ENCODE data around the gene KLK5. TPM values are rescaled to one million over a fixed set of nuclear protein-coding genes. Genes with fewer than 3 reads are reported as not detected.
"Not testable (repeated sequence)": the region's sequence is repeated elsewhere in the genome, so short reads cannot be mapped to it uniquely, and the experiment has no call there.

KLK5 gene
- total RNA-seq, 1 experiment from 2014 or later, result 454 TPM

GRCh38 chr19:50911206-50912101 lies 41.4 kb downstream of the KLK5 start, which contains the start of gene KLK4:
TSS of gene KLK4 (minus strand) at chr19:50911395. CDS start at chr19:50910738, 657 bp downstream.
- H3K36me3 ChIP-seq, result no peaks in the 10 kb centered on the region
- H3K4me3 ChIP-seq, result no peak within 1 kb of the TSS
- H3K9me3 ChIP-seq, result no peaks in the 10 kb centered on the region
- H3K27me3 ChIP-seq, result peaks cover 78% of the 10 kb centered on the region
- DNase-seq, result no peak

- no peaks in the 10 kb centered on the region for H3K36me3 ChIP-seq
- H3K9me3 ChIP-seq, result no peaks in the 10 kb centered on the region
- no peak overlapping the region for H3K4me3 ChIP-seq
- DNase-seq, result no peak
- peaks cover 75% of the 10 kb centered on the region for H3K27me3 ChIP-seq
Measured at GRCh38 chr19:50910722-50911121, 42.1 kb downstream of the KLK5 start.

DNA sequence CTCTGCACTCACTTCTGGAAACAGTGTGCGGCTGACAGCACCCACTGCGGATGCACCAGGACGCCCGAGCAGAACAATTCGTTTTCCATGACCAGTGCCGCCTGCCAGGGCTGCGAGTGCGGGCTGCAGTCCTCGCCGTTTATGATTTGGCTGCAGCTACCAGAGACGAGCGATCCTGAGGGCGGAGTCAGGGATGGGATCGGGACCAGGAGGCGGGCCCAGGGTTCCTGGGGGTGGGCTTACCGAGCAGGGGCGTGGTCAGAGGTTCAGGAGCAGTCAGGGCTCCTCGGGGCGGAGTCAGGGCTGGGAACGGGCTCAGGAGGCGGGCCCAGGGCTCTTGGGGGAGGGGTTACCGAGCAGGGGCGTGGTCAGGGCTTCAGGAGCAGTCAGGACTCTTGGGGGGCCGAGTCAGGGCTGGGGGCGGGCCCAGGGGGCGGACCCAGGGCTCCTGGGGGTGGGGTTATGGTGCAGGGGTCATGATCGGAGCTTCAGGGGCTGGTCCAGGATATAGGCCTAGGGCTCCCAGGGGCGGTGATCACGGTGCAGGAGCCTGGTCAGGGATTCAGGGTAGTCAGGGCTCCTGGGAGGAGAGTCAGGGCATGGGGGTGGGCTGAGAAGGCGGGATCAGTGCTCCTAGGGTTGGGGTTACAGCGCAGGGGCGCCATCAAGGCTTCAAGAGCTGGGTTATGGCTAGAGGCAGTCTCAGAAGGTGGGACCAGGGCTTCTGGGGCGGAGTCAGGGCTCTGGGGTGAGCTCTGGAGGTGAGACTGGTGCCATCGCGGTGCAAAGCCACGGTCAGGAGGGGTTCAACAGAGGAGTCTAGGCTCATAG lies 43.4 kb downstream of the KLK5 start:
- DNase-seq, result peak; percentile 73
- no peak overlapping the region for H3K4me3 ChIP-seq
- no peaks in the 10 kb centered on the region for H3K9me3 ChIP-seq
- H3K36me3 ChIP-seq, result no peaks in the 10 kb centered on the region
- H3K27me3 ChIP-seq, result peaks cover 68% of the 10 kb centered on the region

DNA sequence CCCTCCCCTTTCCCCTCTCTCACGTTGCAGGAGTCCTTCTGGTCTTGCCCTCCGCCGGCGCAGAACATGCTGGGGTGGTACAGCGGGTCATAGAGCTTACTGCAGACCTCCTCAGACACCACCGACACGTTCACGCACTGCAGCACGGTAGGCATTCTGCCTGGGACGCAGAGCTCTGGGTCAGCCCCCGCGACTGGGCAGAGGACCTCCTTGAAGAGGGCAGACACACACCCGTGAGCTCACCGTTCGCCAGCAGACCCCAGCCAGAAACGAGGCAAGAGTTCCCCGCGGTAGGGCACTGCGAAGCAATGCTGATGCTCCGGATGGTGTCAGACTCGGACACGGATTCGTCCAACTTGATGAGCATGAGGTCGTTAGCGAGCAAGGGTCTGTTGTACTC lies 44.5 kb downstream of the KLK5 start:
- no peak for DNase-seq
- no peak overlapping the region for H3K4me3 ChIP-seq
- H3K9me3 ChIP-seq, result no peaks in the 10 kb centered on the region
- H3K36me3 ChIP-seq, result no peaks in the 10 kb centered on the region
- peaks cover 67% of the 10 kb centered on the region for H3K27me3 ChIP-seq

DNA sequence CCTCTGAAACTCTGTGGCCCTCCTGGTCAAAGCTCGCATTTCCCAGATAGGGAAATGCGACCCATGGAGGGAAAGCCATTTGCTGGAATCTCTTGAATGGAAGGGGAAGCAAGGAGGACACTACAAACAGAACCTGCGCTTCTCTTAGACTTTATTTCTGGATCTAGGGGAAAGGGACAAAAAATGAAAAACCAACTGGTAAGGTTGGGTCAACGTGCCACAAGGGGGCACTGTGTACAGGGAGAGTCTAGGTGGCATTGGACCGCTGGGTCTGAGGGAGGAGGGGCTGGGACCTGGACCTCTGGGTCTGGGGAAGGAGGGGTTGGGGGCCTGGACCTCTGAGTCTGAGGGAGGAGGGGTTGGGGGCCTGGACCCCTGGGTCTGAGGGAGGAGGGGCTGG lies 46.6 kb downstream of the KLK5 start:
- no peak for DNase-seq
- H3K4me3 ChIP-seq, result no peak overlapping the region
- peaks cover 56% of the 10 kb centered on the region for H3K27me3 ChIP-seq
- no peaks in the 10 kb centered on the region for H3K9me3 ChIP-seq
- no peaks in the 10 kb centered on the region for H3K36me3 ChIP-seq

DNA sequence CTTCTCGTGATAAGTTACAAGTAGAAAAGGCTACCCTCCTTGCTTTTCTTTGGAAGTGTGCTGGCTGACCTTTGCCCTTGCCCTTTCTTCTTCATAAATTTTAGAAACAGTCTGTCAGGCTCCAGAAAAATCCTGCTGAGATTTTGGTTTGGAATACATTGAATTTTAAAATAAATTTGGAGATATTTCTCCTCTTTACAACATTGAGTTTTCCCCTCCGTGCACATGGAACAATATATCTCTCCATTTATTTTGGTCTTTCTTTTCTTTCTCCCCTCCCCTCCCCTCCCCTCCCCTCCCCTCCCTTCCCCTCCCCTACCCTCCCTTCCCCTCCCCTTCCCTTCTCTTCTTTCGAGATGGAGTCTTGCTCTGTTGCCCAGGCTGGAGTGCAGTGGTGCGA lies 50.2 kb downstream of the KLK5 start:
- no peak overlapping the region for H3K4me3 ChIP-seq
- no peaks in the 10 kb centered on the region for H3K9me3 ChIP-seq
- peaks cover 25% of the 10 kb centered on the region for H3K27me3 ChIP-seq
- DNase-seq, result no peak
- H3K36me3 ChIP-seq, result no peaks in the 10 kb centered on the region

- Histone ChIP-seq H3K9me3 (no peaks in the 10 kb centered on the region), H3K27me3 (peaks cover 15% of the 10 kb centered on the region), H3K36me3 (no peaks in the 10 kb centered on the region), H3K4me3 (no peak overlapping the region)
- no peak for DNase-seq
Measured at GRCh38 chr19:50899569-50899968, 53.3 kb downstream of the KLK5 start.

DNA sequence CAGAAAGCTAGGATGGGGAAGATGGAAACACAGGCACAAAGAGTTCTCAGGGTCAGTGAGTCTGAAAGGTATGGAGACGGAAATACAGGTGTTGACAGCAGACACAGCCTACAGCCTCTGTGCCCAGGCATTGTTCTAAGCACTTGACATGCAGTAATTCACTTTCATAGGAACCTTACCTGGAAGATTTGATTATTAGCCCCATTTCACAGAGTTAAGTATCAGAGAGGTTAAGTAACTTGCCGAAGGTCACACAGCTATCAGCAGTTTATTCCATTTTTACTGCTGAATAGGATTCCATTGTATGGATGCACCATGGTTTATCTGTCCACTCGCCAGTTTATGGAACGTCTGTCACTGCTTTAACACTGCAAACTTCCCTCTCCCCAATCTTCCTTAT lies 54.8 kb downstream of the KLK5 start:
- Histone ChIP-seq H3K36me3 (no peaks in the 10 kb centered on the region), H3K4me3 (no peak overlapping the region), H3K9me3 (no peaks in the 10 kb centered on the region), H3K27me3 (peaks cover 15% of the 10 kb centered on the region)
- DNase-seq, result no peak

- no peak for DNase-seq
- H3K9me3 ChIP-seq, result no peaks in the 10 kb centered on the region
Measured at GRCh38 chr19:50897612-50898011, 55.2 kb downstream of the KLK5 start.

GRCh38 chr19:50897191-50897607 lies 55.6 kb downstream of the KLK5 start:
- H3K36me3 ChIP-seq, result no peaks in the 10 kb centered on the region
- peaks cover 13% of the 10 kb centered on the region for H3K27me3 ChIP-seq
- H3K9me3 ChIP-seq, result no peaks in the 10 kb centered on the region
- no peak for DNase-seq
- H3K4me3 ChIP-seq, result no peak overlapping the region

More at GRCh38 chr19:50897612-50898011, 55.2 kb downstream of the KLK5 start:
- peaks cover 15% of the 10 kb centered on the region for H3K27me3 ChIP-seq
- H3K4me3 ChIP-seq, result no peak overlapping the region
- no peaks in the 10 kb centered on the region for H3K36me3 ChIP-seq

- Histone ChIP-seq H3K36me3 (no peaks in the 10 kb centered on the region), H3K27me3 (peaks cover 10% of the 10 kb centered on the region), H3K4me3 (no peak overlapping the region), H3K9me3 (no peaks in the 10 kb centered on the region)
- DNase-seq, result peak; percentile 23
Measured at GRCh38 chr19:50896591-50897190, 56.1 kb downstream of the KLK5 start.

GRCh38 chr19:50896089-50896590 lies 56.7 kb downstream of the KLK5 start:
- H3K4me3 ChIP-seq, DNase-seq, H3K9me3 ChIP-seq, H3K27me3 ChIP-seq, H3K36me3 ChIP-seq: not testable (repeated sequence)

DNA sequence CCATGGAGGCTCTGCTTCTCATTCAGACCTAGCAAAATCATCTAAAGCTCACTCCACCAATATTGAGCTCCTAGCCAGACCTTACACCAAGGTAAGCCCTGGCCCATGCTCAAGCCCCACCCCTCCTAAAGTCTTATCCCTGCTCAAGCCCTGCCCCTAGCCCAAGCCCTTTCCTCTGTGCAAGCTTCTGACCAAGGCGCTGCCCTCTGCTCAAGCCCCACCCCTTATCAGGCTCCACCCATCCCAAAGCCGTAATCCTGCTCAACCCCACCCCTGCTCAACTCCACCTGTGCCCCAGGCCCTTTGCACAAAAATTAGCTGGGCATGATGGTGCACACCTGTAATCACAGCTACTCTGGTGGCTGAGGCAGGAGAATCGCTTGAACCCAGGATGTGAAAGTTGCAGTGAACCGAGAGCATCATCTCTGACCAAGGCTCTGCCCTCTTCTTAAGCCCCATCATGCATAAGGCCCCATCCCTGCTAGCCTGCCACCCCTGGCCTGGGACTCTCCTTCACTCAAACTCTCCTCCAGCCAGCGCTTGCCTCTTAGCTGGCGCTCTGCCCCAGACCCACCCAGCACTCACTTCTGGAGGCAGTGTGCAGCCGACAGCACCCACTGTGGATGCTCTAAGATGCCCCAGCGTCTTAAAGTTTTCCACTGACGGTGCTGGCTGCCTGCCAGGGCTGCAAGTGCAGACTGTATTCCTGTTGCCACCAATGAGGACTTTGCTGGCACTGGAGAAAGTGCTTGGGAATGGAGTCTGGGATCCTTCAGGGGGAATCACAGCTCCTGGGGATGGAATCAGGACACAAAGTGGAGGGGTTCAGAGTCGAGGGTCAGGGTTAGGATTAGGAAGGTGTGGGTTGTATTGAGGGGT lies 58.1 kb downstream of the KLK5 start:
- Histone ChIP-seq H3K9me3 (no peaks in the 10 kb centered on the region), H3K27me3 (peaks cover 8% of the 10 kb centered on the region), H3K36me3 (no peaks in the 10 kb centered on the region), H3K4me3 (no peak overlapping the region)
- DNase-seq, result no peak

All from MG63 (cell line).